H1 (cell line): ENCODE measurements around the gene TRPV6.

Experiments
- CTCF ChIP-seq, 3 experiments: IDR thresholded peaks; 1 replicate in 2 of 3; 2 replicates in 1 of 3; pipeline versions ENCODE4 v1.5.1 to v1.6.1; 2011; ENCODE audit warnings: low read length in 3 of 3, mild to moderate bottlenecking in 3 of 3, inconsistent platforms in 2 of 3, low read depth in 1 of 3, moderate library complexity in 1 of 3; ENCODE audit not compliant: insufficient read depth in 1 of 3; ENCODE audit errors: control extremely low read depth in 1 of 3
- GTF2F1 ChIP-seq: IDR thresholded peaks from 2 replicates; pipeline ENCODE4 v1.6.1; 2012; ENCODE audit warnings: low read depth, low read length, improper control_type of control experiment, borderline replicate concordance
- JUN ChIP-seq: IDR thresholded peaks from 2 replicates; pipeline ENCODE4 v1.6.1; 2011; ENCODE audit warnings: low read depth, mild to moderate bottlenecking, improper control_type of control experiment, low read length
- POLR2A ChIP-seq, 2 experiments: IDR thresholded peaks; 1 replicate in 1 of 2; 2 replicates in 1 of 2; pipeline ENCODE4 v1.6.1; 2011; ENCODE audit warnings: low read depth in 2 of 2, low read length in 2 of 2, mild to moderate bottlenecking in 2 of 2; ENCODE audit errors: control extremely low read depth in 1 of 2
- SAP30 ChIP-seq: fragments of 300-600 bp; sonication (generic); IDR thresholded peaks from 2 replicates; pipeline ENCODE4 v1.7.1; 2012; ENCODE audit warnings: low read length, moderate library complexity, mild to moderate bottlenecking, inconsistent platforms; ENCODE audit not compliant: insufficient read depth, insufficient replicate concordance

- TF ChIP-seq CTCF (IDR thresholded peaks at IDR 0.05; ENCODE audit: control extremely low read depth in 1 of 3, insufficient read depth in 1 of 3, low read depth in 1 of 3, low read length in 3 of 3) (no peak), POLR2A (IDR thresholded peaks at IDR 0.05; ENCODE audit: control extremely low read depth in 1 of 2, low read depth in 2 of 2, low read length in 2 of 2) (no peak), SAP30 (no peak), JUN (no peak), GTF2F1 (no peak)
Observed at GRCh38 chr7:142857625-142858024, 27.9 kb downstream of the TRPV6 start.
